ENCODE measurements around the gene APCDD1L.
"Not testable (repeated sequence)": the region's sequence is repeated elsewhere in the genome, so short reads cannot be mapped to it uniquely, and the experiment has no call there.

Gene APCDD1L

GRCh38 chr20:58434326-58434725 lies 80.9 kb downstream of the APCDD1L start:
- no peak for DNase-seq

GRCh38 chr20:58433759-58434158 lies 81.4 kb downstream of the APCDD1L start:
- no peak for DNase-seq

- DNase-seq: no peak
These were observed 82.1 kb downstream of the APCDD1L start for GRCh38 chr20:58433029-58433647.

GRCh38 chr20:58432186-58432954 lies 82.8 kb downstream of the APCDD1L start:
- DNase-seq: no peak

- DNase-seq: no peak
These were observed 84.1 kb downstream of the APCDD1L start for GRCh38 chr20:58431134-58431533.

- no peak for DNase-seq
These were observed 85.9 kb downstream of the APCDD1L start for GRCh38 chr20:58429303-58429702.

- no peak for DNase-seq
These were observed 86.8 kb downstream of the APCDD1L start for GRCh38 chr20:58428364-58428763.

GRCh38 chr20:58427571-58427970 lies 87.6 kb downstream of the APCDD1L start:
- DNase-seq: not testable (repeated sequence)

GRCh38 chr20:58424218-58424969 lies 90.8 kb downstream of the APCDD1L start:
- DNase-seq: no peak

GRCh38 chr20:58421497-58421850 lies 93.7 kb downstream of the APCDD1L start:
- DNase-seq: no peak

GRCh38 chr20:58420798-58421496 lies 94.3 kb downstream of the APCDD1L start:
- DNase-seq: no peak

GRCh38 chr20:58418949-58419748 lies 96.0 kb downstream of the APCDD1L start:
- no peak for DNase-seq

- no peak for DNase-seq
These were observed 97.8 kb downstream of the APCDD1L start for GRCh38 chr20:58417438-58417837.

GRCh38 chr20:58416835-58417234 lies 98.4 kb downstream of the APCDD1L start:
- peak; percentile 36 for DNase-seq

- no peak for DNase-seq
These were observed 99.1 kb downstream of the APCDD1L start for GRCh38 chr20:58416057-58416456.

- DNase-seq: not testable (repeated sequence)
These were observed 100.4 kb downstream of the APCDD1L start for GRCh38 chr20:58414786-58415185.

GRCh38 chr20:58414216-58414615 lies 101.0 kb downstream of the APCDD1L start:
- not testable (repeated sequence) for DNase-seq
